ENCODE measurements around the gene RRP36.

GRCh38 chr6:42978839-42979522 lies 42.4 kb upstream of the RRP36 start, which contains the start of gene PEX6:
- TF ChIP-seq EZH2 (IDR thresholded peaks at IDR 0.05; ENCODE audit: low read length, unreplicated experiment) (no peak), CTCF (conservative IDR thresholded peaks at IDR 0.05; ENCODE audit: low read depth, low read length) (no peak)
